Activated CD4-positive, alpha-beta T cell treated with anti-CD3 and anti-CD28 coated beads, Interleukin-2, amount 50 U/mL, for 24 hours (primary cell): ENCODE measurements around the gene NBPF4.
"Not testable (repeated sequence)": the region's sequence is repeated elsewhere in the genome, so short reads cannot be mapped to it uniquely, and the experiment has no call there.

Experiments
- DNase-seq, 2 donors: peaks; one replicate each; pipeline ENCODE4 v3.0.0-alpha.2; 2020; ENCODE audit warnings: low read depth in 1 of 2, low spot score in 1 of 2

NBPF4 gene

GRCh38 chr1:108243976-108244375 lies at the start of gene NBPF4:
TSS of gene NBPF4 (minus strand) at chr1:108244076. CDS start at chr1:108243761, 315 bp downstream.
- DNase-seq: not testable (repeated sequence)

GRCh38 chr1:108282528-108283257 lies 38.8 kb upstream of the NBPF4 start:
- DNase-seq: not testable (repeated sequence)

GRCh38 chr1:108272485-108273327 lies 28.8 kb upstream of the NBPF4 start:
- DNase-seq: not testable (repeated sequence)

- not testable (repeated sequence) for DNase-seq
Observed at GRCh38 chr1:108267097-108267496, 23.2 kb upstream of the NBPF4 start.

GRCh38 chr1:108261967-108262366 lies 18.1 kb upstream of the NBPF4 start:
- DNase-seq: not testable (repeated sequence)

GRCh38 chr1:108261519-108261918 lies 17.6 kb upstream of the NBPF4 start:
- DNase-seq: not testable (repeated sequence)

- not testable (repeated sequence) for DNase-seq
Observed at GRCh38 chr1:108260578-108261259, 16.8 kb upstream of the NBPF4 start.

GRCh38 chr1:108255426-108255825 lies 11.6 kb upstream of the NBPF4 start:
- DNase-seq: not testable (repeated sequence)

GRCh38 chr1:108239426-108239825 lies 4.5 kb downstream of the NBPF4 start:
- not testable (repeated sequence) for DNase-seq

GRCh38 chr1:108235308-108235707 lies 8.6 kb downstream of the NBPF4 start:
- DNase-seq: not testable (repeated sequence)

- DNase-seq: not testable (repeated sequence)
Observed at GRCh38 chr1:108232183-108232582, 11.7 kb downstream of the NBPF4 start.

GRCh38 chr1:108229976-108230375 lies 13.9 kb downstream of the NBPF4 start:
- DNase-seq: not testable (repeated sequence)

- DNase-seq: not testable (repeated sequence)
Observed at GRCh38 chr1:108227772-108228171, 16.1 kb downstream of the NBPF4 start.

- DNase-seq: not testable (repeated sequence)
Observed at GRCh38 chr1:108226855-108227254, 17.0 kb downstream of the NBPF4 start.

- DNase-seq: not testable (repeated sequence)
Observed at GRCh38 chr1:108223226-108223625, 20.6 kb downstream of the NBPF4 start.

- not testable (repeated sequence) for DNase-seq
Observed at GRCh38 chr1:108217515-108218174, 26.2 kb downstream of the NBPF4 start.

GRCh38 chr1:108217007-108217406 lies 26.9 kb downstream of the NBPF4 start:
- DNase-seq: not testable (repeated sequence)

GRCh38 chr1:108216028-108216890 lies 27.6 kb downstream of the NBPF4 start:
- not testable (repeated sequence) for DNase-seq

- not testable (repeated sequence) for DNase-seq
Observed at GRCh38 chr1:108214641-108215465, 29.0 kb downstream of the NBPF4 start.
